ENCODE results near the gene RAB3IL1.

The RAB3IL1 gene

DNA sequence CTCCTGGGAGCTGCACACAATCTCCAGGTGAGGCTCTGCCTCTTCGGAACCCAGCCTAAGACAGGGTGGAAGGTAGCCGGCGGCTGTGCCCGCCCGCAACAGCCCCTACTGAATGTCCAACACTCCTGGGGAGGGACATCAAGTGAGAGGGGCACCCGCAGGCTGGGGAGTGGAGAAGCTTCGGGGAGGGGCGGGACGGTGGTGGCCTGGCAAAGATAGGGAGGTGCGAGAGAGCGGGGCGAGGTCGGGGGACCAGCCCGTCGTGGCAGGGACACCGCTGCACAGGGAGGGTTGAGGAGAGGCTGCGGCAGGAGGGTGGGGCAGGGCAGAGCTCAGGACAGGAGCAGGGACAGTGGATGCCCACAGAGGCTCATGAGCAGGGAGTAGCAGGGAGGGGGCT lies 17.1 kb downstream of the RAB3IL1 start:
- peaks cover 0 to 11% (median 4%) of the 10 kb centered on the region in 4 experiments for H3K4me1 ChIP-seq (ENCODE audit: control extremely low read depth in 1 of 4, control insufficient read depth in 4 of 4, insufficient read depth in 4 of 4, low read length in 3 of 4)
- DNase-seq = no peak
- H3K27ac ChIP-seq (ENCODE audit: insufficient read depth in 1 of 2, low read depth in 1 of 2, low read length in 2 of 2, poor library complexity in 1 of 2, severe bottlenecking in 2 of 2) = no peak overlapping the region
- POLR2A ChIA-PET = no interaction called here
- H3K9me3 ChIP-seq (ENCODE audit: control extremely low read depth in 1 of 5, control insufficient read depth in 4 of 5, insufficient read depth in 2 of 5, low read depth in 1 of 5, low read length in 4 of 5) = no peaks in the 10 kb centered on the region
- no peak overlapping the region for H3K4me3 ChIP-seq (ENCODE audit: control insufficient read depth in 1 of 7, extremely low read depth in 1 of 7, insufficient read depth in 4 of 7, low read depth in 2 of 7, low read length in 6 of 7)
- H3K27me3 ChIP-seq (replicated peaks in 2 of 5; ENCODE audit: control insufficient read depth in 4 of 5, insufficient read depth in 5 of 5, low read length in 4 of 5) = peaks cover 0 to 2% (median 0%) of the 10 kb centered on the region in 5 experiments
- 97% methylated on average over 10 of the region's 17 CpGs for WGBS (ENCODE audit: insufficient coverage)
- CTCF ChIA-PET = interaction anchor here (0.9 to 28.6 kb wide), 18 partner anchors 13 to 212 kb away, joined by 3 to 380 read pairs (median 10); partner anchors contain the start of genes BEST1 and RAB3IL1
- no peaks in the 10 kb centered on the region for H3K36me3 ChIP-seq (ENCODE audit: control insufficient read depth in 4 of 4, insufficient read depth in 4 of 4, low read length in 3 of 4)

DNA sequence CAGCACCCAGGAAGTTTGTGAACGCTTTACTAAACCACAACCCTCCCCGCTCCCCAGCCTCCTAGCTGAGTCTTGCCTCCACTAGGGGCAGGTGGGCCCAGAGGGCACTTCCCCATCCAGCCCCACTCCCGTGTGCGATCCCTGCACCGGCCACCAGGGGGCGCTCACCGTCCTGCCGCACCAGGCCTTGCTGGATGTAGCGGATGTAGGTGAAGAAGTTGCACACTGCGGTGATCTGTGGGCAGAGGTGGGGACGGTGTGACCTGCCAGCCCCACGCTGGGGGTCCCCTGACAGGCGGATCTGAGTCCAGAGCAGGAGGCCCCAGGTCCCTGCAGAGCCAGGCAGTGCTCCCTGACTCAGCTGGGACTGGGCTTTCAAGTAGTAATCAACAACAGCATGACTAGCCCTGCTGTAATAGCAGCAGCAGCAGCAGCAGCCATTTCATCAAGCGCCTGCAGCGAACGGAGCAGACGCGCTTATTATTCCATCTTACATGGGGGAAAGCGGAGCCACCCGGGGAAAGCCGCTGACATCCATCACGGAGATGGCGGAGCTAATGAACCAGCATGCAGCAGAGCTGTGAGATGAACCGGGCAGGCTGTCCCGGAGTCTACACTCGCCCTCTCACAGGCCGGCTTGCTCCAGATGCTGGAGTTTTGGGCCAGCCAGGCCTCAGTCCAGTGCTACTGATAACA lies 18.1 kb downstream of the RAB3IL1 start:
- no peak overlapping the region for H3K27ac ChIP-seq (ENCODE audit: insufficient read depth in 1 of 2, low read depth in 1 of 2, low read length in 2 of 2, poor library complexity in 1 of 2, severe bottlenecking in 2 of 2)
- H3K4me1 ChIP-seq (ENCODE audit: control extremely low read depth in 1 of 4, control insufficient read depth in 4 of 4, insufficient read depth in 4 of 4, low read length in 3 of 4) = peaks cover 0 to 7% (median 2%) of the 10 kb centered on the region in 4 experiments
- CTCF ChIA-PET = interaction anchor here (0.6 to 28.6 kb wide), 45 partner anchors 10 to 244 kb away, joined by 3 to 380 read pairs (median 5); partner anchors contain the start of genes BEST1, FTH1 and RAB3IL1
- H3K36me3 ChIP-seq (ENCODE audit: control insufficient read depth in 4 of 4, insufficient read depth in 4 of 4, low read length in 3 of 4) = no peaks in the 10 kb centered on the region
- H3K9me3 ChIP-seq (ENCODE audit: control extremely low read depth in 1 of 5, control insufficient read depth in 4 of 5, insufficient read depth in 2 of 5, low read depth in 1 of 5, low read length in 4 of 5) = no peaks in the 10 kb centered on the region
- WGBS (ENCODE audit: insufficient coverage) = 63% methylated on average over 20 of the region's 27 CpGs
- peaks cover 0 to 2% (median 0%) of the 10 kb centered on the region in 5 experiments for H3K27me3 ChIP-seq (replicated peaks in 2 of 5; ENCODE audit: control insufficient read depth in 4 of 5, insufficient read depth in 5 of 5, low read length in 4 of 5)
- H3K4me3 ChIP-seq (ENCODE audit: control insufficient read depth in 1 of 7, extremely low read depth in 1 of 7, insufficient read depth in 4 of 7, low read depth in 2 of 7, low read length in 6 of 7) = no peak overlapping the region
- POLR2A ChIA-PET = interaction anchor here (1.0 to 1.5 kb wide), 3 partner anchors 47 to 211 kb away, joined by 3 to 5 read pairs (median 4); no protein-coding TSS in a partner anchor
- DNase-seq = peak; percentile 87 to 94 (median 92)

DNA sequence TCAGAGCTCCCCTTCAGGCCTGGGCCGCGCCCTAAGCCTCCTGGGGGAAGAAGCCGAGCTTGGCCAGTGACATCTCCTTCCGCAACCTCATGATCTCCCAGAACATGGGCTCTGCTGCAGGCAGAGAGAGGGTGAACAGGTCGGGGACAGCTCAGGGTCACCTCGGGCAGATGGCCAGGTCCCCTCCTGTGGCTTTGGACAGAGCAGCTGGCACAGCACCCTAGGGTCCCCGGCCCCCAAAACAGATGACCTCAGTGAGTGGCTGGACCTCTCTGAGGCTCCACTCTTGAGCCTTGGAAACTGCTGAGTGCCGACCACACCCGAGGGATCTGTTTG lies 19.2 kb downstream of the RAB3IL1 start:
- no peaks in the 10 kb centered on the region for H3K27me3 ChIP-seq (replicated peaks in 2 of 5; ENCODE audit: control insufficient read depth in 4 of 5, insufficient read depth in 5 of 5, low read length in 4 of 5)
- DNase-seq = no peak
- no peak overlapping the region for H3K27ac ChIP-seq (ENCODE audit: insufficient read depth in 1 of 2, low read depth in 1 of 2, low read length in 2 of 2, poor library complexity in 1 of 2, severe bottlenecking in 2 of 2)
- H3K4me3 ChIP-seq (ENCODE audit: control insufficient read depth in 1 of 7, extremely low read depth in 1 of 7, insufficient read depth in 4 of 7, low read depth in 2 of 7, low read length in 6 of 7) = no peak overlapping the region
- no peaks in the 10 kb centered on the region for H3K36me3 ChIP-seq (ENCODE audit: control insufficient read depth in 4 of 4, insufficient read depth in 4 of 4, low read length in 3 of 4)
- no peaks in the 10 kb centered on the region for H3K9me3 ChIP-seq (ENCODE audit: control extremely low read depth in 1 of 5, control insufficient read depth in 4 of 5, insufficient read depth in 2 of 5, low read depth in 1 of 5, low read length in 4 of 5)
- ChIA-PET POLR2A (interaction anchor here (0.8 to 1.1 kb wide), 3 partner anchors 51 to 212 kb away, joined by 3 to 4 read pairs (median 3); no protein-coding TSS in a partner anchor), CTCF (interaction anchor here (0.7 to 28.6 kb wide), 29 partner anchors 10 to 228 kb away, joined by 3 to 380 read pairs (median 9); partner anchors contain the start of genes BEST1, FTH1 and RAB3IL1)
- 91% methylated on average over 9 of the region's 9 CpGs for WGBS (ENCODE audit: insufficient coverage)
- peaks cover 0 to 3% (median 0%) of the 10 kb centered on the region in 4 experiments for H3K4me1 ChIP-seq (ENCODE audit: control extremely low read depth in 1 of 4, control insufficient read depth in 4 of 4, insufficient read depth in 4 of 4, low read length in 3 of 4)

DNA sequence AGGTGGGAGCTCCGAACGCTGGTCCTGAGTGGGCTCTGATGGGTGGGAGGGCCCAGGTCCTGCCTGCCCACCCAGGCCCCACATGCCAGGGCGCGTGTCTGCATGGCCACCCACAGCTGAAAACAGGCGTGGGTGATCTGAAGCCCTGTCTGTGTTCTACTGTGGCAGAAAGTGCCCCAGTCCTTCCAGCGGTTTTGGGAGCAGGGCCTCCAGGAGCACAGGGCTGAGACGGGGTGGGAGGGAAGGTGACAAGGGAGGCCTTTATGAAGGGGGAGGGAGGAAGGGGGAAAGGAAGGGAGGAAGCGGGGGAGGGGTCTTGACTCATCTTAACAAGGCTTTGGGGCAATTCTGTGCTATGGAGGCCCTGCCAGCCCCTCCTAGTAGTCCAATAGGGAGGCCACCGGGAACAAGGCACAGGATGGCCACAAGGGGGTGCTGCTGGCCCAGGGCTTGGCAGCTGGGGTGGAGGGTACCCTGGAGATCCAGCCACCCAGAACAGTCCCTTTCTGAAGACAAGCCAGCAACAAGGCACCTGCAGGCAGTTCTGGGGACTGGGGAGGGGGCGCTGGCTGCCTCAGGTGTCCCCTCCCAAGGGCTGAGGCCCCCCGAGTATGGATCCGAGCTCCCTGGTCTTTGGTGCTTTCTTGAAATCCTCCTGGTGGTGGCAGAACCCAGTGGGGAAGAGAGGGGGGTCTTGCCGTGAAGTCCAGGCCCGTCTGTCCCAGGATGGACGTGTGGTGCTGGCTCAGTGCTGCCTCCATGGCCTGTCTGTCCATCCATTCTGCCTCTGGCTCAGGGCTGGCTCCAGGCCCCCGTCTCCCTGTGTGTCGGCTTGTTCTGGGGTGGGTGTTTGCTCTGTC lies 19.7 kb downstream of the RAB3IL1 start:
- no peaks in the 10 kb centered on the region for H3K36me3 ChIP-seq (ENCODE audit: control insufficient read depth in 4 of 4, insufficient read depth in 4 of 4, low read length in 3 of 4)
- 78% methylated on average over 14 of the region's 17 CpGs for WGBS (ENCODE audit: insufficient coverage)

DNA sequence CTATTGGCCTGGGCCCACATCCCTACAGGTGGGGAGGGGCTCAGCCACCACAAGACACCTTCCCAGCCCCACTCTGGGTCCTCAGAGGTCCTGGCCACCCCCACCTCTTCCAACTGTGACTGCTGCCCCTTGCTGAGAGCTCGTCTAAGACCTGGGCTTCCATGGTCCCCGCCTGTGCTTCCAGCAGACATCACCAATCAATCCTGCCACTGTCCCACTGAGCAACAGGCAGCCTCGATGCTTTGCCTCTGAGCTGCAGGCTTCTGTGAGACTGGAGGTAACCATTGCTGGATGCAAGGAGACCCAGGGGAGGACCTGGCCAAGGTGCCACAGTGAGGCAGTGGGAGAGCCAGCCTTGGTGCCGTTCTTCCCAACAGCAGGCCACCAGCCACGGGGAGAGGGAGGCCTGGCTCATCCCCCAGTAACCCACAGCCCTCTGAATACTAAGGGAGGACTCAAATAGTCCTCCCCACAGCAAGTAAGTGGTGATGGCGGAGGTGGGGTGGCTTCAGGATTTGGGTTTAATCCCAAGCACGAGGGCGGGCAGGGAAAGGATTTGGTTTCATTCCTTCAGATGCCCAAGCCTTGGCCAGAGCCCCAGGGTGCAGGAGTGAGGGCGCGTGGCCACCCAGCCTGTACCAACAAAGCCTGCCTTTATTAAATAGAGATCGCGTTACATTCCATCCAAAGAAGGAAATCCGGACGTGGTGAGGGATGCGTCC lies 20.5 kb downstream of the RAB3IL1 start:
- H3K36me3 ChIP-seq (ENCODE audit: control insufficient read depth in 4 of 4, insufficient read depth in 4 of 4, low read length in 3 of 4) = no peaks in the 10 kb centered on the region
- H3K4me1 ChIP-seq (ENCODE audit: control extremely low read depth in 1 of 4, control insufficient read depth in 4 of 4, insufficient read depth in 4 of 4, low read length in 3 of 4) = peaks cover 0 to 6% (median 3%) of the 10 kb centered on the region in 4 experiments
- CTCF ChIA-PET = interaction anchor here (0.7 to 28.6 kb wide), 16 partner anchors 12 to 230 kb away, joined by 3 to 380 read pairs (median 20); partner anchors contain the start of genes BEST1 and FTH1
- no peaks in the 10 kb centered on the region for H3K9me3 ChIP-seq (ENCODE audit: control extremely low read depth in 1 of 5, control insufficient read depth in 4 of 5, insufficient read depth in 2 of 5, low read depth in 1 of 5, low read length in 4 of 5)
- POLR2A ChIA-PET = no interaction called here
- 96% methylated on average over 12 of the region's 15 CpGs for WGBS (ENCODE audit: insufficient coverage)
- no peak overlapping the region for H3K4me3 ChIP-seq (ENCODE audit: control insufficient read depth in 1 of 7, extremely low read depth in 1 of 7, insufficient read depth in 4 of 7, low read depth in 2 of 7, low read length in 6 of 7)
- peaks cover 0 to 2% (median 0%) of the 10 kb centered on the region in 5 experiments for H3K27me3 ChIP-seq (replicated peaks in 2 of 5; ENCODE audit: control insufficient read depth in 4 of 5, insufficient read depth in 5 of 5, low read length in 4 of 5)
- no peak overlapping the region for H3K27ac ChIP-seq (ENCODE audit: insufficient read depth in 1 of 2, low read depth in 1 of 2, low read length in 2 of 2, poor library complexity in 1 of 2, severe bottlenecking in 2 of 2)
- DNase-seq = no peak

More for the DNA sequence above, 19.7 kb downstream of the RAB3IL1 start:
- POLR2A ChIA-PET = interaction anchor here (0.8 to 1.1 kb wide), 2 partner anchors 52 to 184 kb away, joined by 3 to 4 read pairs; no protein-coding TSS in a partner anchor
- Histone ChIP-seq H3K4me1 (ENCODE audit: control extremely low read depth in 1 of 4, control insufficient read depth in 4 of 4, insufficient read depth in 4 of 4, low read length in 3 of 4) (peaks cover 0 to 3% (median 0%) of the 10 kb centered on the region in 4 experiments), H3K4me3 (ENCODE audit: control insufficient read depth in 1 of 7, extremely low read depth in 1 of 7, insufficient read depth in 4 of 7, low read depth in 2 of 7, low read length in 6 of 7) (no peak overlapping the region), H3K9me3 (ENCODE audit: control extremely low read depth in 1 of 5, control insufficient read depth in 4 of 5, insufficient read depth in 2 of 5, low read depth in 1 of 5, low read length in 4 of 5) (no peaks in the 10 kb centered on the region), H3K27ac (ENCODE audit: insufficient read depth in 1 of 2, low read depth in 1 of 2, low read length in 2 of 2, poor library complexity in 1 of 2, severe bottlenecking in 2 of 2) (no peak overlapping the region), H3K27me3 (replicated peaks in 2 of 5; ENCODE audit: control insufficient read depth in 4 of 5, insufficient read depth in 5 of 5, low read length in 4 of 5) (peaks cover 0 to 2% (median 0%) of the 10 kb centered on the region in 5 experiments)
- DNase-seq = peak; percentile 71 to 86 (median 80)
- CTCF ChIA-PET = interaction anchor here (0.7 to 28.6 kb wide), 25 partner anchors 11 to 230 kb away, joined by 3 to 380 read pairs (median 10); partner anchors contain the start of genes BEST1 and FTH1

DNA sequence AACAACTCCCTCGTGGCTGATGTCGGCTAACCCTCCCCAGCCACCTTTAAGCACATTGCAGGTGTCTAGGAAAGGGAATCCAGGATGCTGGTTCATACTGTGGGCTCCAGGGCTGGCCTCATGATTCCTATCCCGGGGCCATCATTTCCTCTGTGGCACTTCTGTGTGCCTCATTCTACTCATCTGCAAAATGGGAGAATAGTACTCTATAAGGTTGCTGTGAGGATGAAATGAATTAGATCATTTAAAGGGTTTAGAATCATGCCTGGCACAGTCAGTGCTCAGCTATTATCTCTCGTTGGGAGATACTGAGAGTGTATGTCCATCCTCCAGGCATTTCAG lies 21.7 kb downstream of the RAB3IL1 start:
- ChIA-PET CTCF (interaction anchor here (1.3 to 28.6 kb wide), 8 partner anchors 20 to 211 kb away, joined by 3 to 380 read pairs (median 114); partner anchors contain the start of genes BEST1 and FTH1), POLR2A (no interaction called here)
- Histone ChIP-seq H3K9me3 (ENCODE audit: control extremely low read depth in 1 of 5, control insufficient read depth in 4 of 5, insufficient read depth in 2 of 5, low read depth in 1 of 5, low read length in 4 of 5) (no peaks in the 10 kb centered on the region), H3K4me1 (ENCODE audit: control extremely low read depth in 1 of 4, control insufficient read depth in 4 of 4, insufficient read depth in 4 of 4, low read length in 3 of 4) (peaks cover 0 to 13% (median 11%) of the 10 kb centered on the region in 4 experiments), H3K4me3 (ENCODE audit: control insufficient read depth in 1 of 7, extremely low read depth in 1 of 7, insufficient read depth in 4 of 7, low read depth in 2 of 7, low read length in 6 of 7) (no peak overlapping the region), H3K27me3 (replicated peaks in 2 of 5; ENCODE audit: control insufficient read depth in 4 of 5, insufficient read depth in 5 of 5, low read length in 4 of 5) (peaks cover 0 to 2% (median 0%) of the 10 kb centered on the region in 5 experiments), H3K27ac (ENCODE audit: insufficient read depth in 1 of 2, low read depth in 1 of 2, low read length in 2 of 2, poor library complexity in 1 of 2, severe bottlenecking in 2 of 2) (no peak overlapping the region), H3K36me3 (ENCODE audit: control insufficient read depth in 4 of 4, insufficient read depth in 4 of 4, low read length in 3 of 4) (no peaks in the 10 kb centered on the region)
- no peak for DNase-seq
- 80% methylated on average over 3 of the region's 4 CpGs for WGBS (ENCODE audit: insufficient coverage)
